ENCODE data around the gene EXT2.

EXT2 gene

DNA sequence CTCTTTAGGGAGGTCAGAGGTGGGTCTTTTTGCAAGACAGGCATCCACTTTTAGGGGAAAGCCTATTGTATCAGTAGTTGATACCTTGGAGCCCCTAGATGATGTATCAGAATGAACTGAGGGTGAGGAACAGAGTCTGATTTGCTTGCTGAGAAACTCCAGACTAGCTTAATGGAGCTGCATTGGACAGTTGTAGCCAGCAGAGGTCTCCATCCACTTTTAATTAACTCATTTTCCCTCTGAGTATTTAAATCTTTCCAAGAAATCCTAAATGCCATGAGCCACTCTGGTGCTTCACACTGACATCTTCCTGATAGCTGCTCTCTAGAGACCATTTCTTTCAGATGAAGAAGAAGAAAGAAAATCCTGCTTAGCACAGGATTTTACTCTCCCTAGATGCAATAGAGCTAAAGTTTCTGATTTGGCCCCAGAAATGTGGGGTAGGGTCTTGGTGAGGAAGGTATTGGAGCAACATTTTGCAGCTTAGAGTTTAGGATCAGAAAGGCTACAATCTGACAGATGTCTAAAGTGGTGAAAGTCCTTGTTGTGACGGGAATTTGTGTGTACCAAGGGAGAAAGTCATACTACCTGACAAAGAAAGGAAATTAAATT is 38.0 kb downstream of the EXT2 start:
- no peak for DNase-seq (ENCODE audit: low spot score)

GRCh38 chr11:44134625-44135024 is 39.1 kb downstream of the EXT2 start:
- DNase-seq (ENCODE audit: low spot score), result no peak

DNA sequence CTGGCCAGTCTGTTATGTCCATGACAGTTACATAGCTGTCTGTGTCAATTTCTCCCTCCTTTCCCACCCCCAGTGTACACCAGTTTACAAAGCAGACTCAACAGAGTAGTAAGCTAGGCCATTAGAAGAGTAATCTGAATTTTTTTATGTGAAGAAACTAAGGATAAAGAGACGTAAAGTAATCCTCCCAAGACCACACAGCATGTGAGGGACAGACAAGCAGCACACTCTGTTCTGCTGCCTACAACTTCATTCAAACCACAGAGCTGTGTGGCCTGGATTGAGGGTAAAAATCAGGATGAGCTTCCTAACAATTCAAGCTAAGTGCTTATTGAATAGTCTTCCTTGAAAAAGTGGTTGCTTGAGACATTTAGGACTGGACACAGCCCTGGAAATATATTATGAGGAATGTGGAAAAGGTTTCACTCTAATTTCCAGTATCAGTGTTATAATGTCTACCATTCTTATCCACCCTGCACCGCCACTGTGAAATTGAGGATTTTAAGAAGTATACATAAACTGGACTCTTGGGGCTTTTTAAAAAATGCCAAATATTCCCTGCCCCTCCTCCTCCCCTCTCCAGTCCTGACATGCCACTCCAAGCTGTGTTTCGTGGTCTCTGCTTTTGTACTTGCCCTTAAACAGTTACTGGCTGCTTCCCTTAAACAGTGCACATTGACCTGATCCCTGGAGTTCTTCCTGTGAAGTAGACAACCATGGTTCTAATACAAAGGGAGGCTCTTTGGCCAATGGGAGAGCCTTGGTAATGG is 40.9 kb downstream of the EXT2 start:
- DNase-seq (ENCODE audit: low spot score), result no peak

GRCh38 chr11:44137057-44137456 is 41.6 kb downstream of the EXT2 start:
- no peak for DNase-seq (ENCODE audit: low spot score)

DNA sequence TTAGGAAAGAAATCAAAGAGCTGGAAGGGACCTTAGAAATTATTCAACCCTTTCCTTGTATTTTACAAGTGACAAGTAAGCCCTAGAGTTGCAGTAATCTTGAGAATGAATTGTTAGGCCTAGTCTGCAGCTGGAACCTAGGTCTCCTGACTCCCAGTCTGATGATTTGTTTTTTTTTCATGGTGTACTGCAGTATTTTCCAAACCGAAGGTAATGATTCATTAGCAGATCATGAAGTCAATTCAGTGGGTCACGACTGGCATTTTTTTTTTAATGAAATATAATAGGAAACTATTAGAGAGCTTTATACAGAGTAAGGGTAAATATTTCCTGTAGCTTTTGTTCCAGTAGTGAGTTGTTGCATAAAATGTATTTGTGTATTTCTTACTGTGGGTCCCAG is 42.8 kb downstream of the EXT2 start:
- no peak for DNase-seq (ENCODE audit: low spot score)

GRCh38 chr11:44138980-44139379 is 43.5 kb downstream of the EXT2 start:
- DNase-seq (ENCODE audit: low spot score), result no peak

DNA sequence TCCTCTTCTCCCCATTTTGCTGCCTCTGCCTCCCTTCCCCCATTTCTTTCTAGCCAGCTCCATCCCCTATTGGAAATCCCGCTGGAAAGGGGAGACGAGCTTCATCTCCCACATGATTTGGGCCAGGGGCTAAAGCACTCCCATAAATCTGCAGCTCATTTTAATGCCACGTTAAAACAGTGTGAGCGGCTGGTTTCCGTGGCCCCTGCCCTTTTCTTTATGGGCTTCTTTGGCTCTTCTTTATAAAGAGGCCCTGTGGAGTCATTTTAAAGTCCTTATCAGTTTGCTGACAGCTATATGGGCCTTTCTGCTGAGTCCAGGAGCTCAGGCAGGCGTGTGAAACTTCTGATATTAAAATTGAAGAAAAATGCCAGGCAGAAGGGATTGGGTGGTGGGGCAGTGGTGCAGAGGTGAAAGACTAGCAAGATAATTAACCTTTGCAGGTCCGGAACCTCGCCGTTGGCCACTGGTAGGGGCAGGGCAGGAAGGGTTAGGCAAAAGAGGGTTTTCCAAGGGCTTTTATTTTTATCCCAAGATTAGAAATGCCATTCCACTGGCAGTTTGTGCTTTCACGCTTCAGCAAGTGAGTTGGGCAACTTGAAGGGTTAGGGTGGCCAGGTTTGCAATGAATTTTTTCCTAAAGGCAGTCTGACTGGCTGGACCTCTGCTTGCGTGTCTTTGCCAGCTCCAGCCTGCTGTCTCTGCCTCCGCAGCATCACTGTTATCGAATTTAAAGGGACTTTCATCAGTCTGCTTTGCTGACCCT is 44.3 kb downstream of the EXT2 start:
- no peak for DNase-seq (ENCODE audit: low spot score)

DNA sequence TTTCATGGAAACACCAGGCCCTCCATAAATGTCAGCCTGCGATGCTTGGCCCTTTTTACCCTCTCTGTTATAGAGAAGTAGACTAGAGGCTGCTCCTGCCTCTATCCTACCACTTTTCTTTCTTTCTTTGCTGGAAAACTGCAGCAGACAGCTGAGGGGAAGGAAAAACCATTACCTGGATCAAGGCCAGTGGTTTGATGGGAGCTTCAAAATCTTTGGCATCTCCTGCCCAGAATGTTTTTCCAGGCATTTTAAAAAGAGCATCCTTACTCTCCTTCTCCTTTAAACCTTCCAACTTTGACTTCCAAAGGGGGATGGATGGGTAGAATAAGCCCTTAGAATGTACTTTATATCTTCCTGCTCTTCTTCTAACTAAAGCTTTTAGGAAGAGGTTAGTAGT is 44.9 kb downstream of the EXT2 start:
- no peak for DNase-seq (ENCODE audit: low spot score)

GRCh38 chr11:44140805-44141204 is 45.3 kb downstream of the EXT2 start:
- no peak for DNase-seq (ENCODE audit: low spot score)

DNA sequence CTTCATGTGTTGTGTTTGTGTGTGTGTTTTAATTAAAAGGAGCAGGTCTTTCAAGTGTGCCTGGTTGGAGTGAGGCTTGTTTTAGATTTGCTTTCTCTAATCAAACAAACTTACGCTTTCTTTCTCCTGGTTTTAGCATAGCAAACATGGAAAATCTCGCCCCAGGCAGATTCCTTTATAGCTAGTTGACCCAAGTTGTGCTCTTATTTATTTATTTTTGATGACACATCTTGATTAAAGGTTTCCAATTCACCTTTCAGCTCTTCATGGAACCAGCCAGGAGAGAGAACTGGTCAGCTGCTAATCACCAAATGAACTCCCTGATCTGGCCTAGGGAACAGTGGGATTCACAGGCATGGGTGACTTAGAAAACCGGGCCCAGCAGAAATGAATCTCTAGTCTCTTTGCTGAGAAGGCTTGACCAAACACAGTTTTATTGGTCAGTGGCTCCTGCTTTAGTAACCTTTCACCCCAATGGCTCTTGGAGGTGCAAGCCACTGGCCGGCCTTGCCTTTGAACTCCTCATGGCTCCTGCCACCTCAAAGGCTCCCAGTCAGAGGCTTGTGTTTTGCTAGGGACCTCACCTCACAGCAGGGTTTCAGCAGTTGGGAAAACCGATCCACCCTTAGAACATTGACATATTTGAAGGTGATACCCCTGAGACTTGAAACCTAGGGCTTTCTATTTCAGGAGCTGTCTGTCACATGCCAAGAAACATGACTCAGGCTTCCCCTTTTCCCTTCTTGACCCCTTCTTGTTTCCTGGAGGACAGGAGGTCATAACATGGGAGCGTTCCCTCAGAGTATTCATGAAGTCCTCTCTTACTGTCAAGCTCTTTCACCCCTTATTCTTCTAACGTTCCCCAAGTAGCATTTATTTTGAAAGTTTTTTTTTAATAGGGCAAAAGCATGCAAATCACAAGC is 48.8 kb downstream of the EXT2 start:
- no peak for DNase-seq (ENCODE audit: low spot score)

GRCh38 chr11:44145011-44145775 is 49.7 kb downstream of the EXT2 start:
- no peak for DNase-seq (ENCODE audit: low spot score)

DNA sequence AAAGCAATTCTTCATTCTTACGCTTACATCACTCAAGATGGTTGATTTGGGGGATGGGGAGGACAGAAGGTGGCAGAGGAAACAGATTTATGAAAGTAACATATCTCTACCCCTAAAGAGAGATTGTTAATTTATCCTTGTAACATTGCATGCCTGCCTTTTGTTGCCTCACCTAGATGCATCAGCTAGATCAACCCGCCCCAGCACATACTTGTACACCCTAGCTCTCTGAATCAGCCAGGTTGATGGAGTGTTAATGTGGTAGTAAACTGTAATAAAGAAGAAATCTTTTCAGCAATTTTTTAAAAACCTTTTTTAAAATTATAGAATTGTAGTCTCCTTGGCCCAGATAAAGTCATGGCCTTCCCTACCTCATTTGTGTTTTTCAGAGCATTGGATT is 51.5 kb downstream of the EXT2 start:
- no peak for DNase-seq (ENCODE audit: low spot score)

GRCh38 chr11:44147751-44148150 is 52.3 kb downstream of the EXT2 start:
- DNase-seq (ENCODE audit: low spot score), result no peak

DNA sequence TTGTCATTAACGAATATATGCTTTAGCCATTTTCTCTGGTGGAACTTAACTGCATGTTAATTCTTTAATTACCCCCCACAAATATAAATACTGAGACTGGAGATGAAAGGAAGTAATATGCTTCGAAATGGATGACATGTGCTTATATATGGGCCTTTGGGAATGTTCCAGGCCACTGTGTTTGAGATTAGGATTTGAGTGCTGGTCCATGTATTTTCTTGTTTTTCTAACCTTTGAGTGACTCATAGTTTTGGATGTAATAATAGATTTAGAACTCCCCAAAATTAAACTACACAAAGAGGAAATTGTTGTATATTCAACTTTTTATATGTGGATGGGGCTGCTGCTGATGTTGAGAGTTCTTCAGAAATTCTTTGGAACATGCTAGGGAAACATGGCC is 54.2 kb downstream of the EXT2 start:
- no peak for DNase-seq (ENCODE audit: low spot score)

DNA sequence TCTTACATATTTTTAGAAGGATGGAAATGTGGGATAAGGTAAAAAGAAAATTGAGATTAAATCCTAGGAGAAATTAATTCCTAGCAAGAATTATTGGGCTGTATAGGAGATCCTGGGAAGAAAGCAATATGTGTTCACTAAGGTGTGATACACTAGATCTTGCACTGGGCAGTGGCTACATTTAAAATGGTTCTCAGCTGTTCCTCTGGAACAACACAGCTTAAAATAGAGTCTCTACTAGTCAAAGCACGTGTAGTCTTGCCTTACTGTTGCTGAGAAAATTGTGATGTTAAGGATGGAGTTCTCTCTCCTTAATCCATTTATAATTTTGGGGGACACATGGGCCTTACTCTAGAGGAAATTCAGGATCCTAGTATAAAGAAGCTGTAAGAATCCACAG is 54.9 kb downstream of the EXT2 start:
- no peak for DNase-seq (ENCODE audit: low spot score)

DNA sequence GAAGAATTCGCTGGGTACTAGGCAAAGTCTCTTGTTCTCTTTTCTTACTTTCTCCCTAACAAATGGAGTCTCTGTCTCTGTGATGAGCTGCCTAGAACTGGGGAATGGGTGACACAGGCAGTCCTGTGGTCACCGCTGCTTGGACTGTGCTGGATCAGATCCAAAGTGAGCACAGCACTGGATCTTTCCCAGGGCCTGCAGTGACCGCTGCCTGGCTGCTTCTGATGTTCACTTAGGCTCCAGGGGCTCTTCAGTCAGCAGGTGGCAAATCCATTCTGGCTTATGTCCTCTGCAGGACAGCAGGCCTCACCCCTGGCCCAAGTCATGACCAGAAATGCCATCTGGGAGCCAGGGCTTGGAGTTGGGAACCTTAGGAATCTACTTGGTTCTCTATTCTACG is 61.5 kb downstream of the EXT2 start:
- no peak for DNase-seq (ENCODE audit: low spot score)

- DNase-seq (ENCODE audit: low spot score), result no peak
Measured at GRCh38 chr11:44158384-44158783, 62.9 kb downstream of the EXT2 start.

DNA sequence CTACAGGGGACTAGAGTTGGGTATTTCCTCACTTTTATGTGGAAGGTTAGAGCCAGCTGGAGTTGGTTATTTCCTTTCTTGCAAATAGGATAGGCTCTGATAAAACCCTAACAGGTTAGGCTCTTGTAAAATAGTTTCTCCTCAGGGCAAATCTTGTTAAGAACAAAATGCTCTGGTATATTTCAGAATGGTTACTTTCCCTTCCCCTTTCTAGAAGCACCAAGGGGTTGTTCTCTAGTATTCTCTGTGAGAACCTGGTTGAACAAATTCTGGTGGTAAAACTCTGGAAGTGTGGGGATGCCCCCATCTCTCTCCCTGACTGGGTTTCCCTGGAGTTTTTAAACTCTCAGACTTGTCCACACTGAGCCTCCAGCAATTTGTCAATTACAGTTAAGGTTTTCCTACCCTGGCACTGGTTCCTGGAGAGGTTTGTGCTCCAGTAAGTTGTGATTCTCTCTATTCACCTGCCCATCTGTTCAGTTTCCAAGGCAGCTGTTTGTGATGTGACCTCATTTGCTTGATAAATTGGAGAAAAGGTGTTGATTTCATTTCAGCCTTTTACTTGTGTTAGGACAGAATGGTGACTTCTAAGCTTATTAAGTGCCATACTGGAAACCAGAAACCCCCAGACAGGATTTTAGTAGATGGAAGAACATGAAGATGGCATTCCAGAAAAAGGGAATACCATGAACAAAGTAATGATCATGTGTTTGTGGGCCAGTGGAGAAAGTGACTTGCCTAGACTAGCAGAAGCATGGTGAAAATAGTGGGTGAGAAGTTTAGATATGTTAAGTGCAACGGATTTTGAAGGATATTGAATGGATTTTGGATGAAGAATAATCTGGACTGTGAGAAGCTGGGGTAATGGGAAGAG is 64.6 kb downstream of the EXT2 start:
- DNase-seq (ENCODE audit: low spot score), result no peak

DNA sequence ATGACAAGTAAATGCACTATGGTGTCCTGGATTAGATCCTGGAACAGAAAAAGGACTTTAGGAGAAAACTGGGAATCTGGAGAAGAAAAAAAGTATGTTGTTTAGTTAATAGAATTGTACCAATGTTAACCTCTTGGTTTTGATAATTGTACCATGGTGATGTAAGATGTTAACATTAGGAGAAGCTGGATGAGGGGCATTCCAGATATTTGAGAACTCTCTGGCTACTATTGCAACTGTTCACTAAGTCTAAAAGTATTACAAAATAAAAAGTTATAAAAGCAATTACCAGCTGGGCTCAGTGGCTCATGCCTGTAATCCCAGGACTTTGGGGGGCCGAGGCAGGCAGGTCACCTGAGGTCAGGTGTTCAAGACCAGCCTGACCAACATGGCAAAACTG is 66.5 kb downstream of the EXT2 start:
- DNase-seq (ENCODE audit: low spot score), result no peak

DNA sequence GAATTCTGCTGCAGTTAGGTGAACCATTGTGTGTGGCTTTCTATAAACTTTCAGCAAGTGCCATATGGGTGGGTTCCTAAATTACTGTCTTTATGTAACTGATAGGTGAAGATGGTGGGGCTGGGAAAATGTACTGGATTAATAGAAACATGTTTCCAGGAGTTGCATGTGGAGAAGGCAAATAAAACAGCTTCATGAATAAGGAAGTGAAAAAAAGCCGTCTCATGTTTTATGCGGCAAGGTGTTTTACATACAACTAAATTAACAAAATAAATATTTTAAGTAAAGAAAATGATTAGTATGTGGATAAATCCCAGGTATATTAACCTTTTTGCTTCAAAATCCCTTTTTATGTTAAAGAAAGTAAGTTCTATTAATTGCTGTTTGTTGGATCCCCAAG is 67.2 kb downstream of the EXT2 start:
- DNase-seq (ENCODE audit: low spot score), result no peak

Measured in LoVo (cell line).